HuH-7 (cell line): Measurements from ENCODE around the gene CLCN4.

Source experiments
- DNase-seq: peaks from one replicate; pipeline ENCODE4 v3.0.0; 2011; ENCODE audit warnings: low spot score

Gene CLCN4

GRCh38 chrX:10167573-10167972 lies 10.8 kb downstream of the CLCN4 start:
- no peak for DNase-seq

- no peak for DNase-seq
These were observed 11.5 kb downstream of the CLCN4 start for GRCh38 chrX:10168226-10168625.

DNA sequence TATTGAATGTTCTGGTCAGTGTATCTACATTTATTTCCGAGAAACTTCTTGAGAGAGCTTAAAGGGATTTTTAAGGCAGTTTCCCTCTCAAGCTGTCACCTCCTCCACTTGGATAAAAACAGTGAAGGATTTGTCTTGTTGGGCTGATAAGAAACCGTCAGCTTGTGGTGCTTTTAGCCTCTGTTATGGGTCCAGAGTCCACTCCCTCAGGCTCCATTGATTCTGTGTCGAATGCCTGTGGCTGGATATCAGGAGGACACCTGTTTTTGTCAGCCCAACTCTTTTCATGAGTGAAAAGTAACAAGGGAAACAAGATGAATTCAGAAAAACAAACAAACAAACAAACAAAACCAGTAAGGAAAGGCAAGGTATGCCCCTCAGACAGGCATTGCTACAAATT lies 12.4 kb downstream of the CLCN4 start:
- peak; percentile 55 for DNase-seq

DNA sequence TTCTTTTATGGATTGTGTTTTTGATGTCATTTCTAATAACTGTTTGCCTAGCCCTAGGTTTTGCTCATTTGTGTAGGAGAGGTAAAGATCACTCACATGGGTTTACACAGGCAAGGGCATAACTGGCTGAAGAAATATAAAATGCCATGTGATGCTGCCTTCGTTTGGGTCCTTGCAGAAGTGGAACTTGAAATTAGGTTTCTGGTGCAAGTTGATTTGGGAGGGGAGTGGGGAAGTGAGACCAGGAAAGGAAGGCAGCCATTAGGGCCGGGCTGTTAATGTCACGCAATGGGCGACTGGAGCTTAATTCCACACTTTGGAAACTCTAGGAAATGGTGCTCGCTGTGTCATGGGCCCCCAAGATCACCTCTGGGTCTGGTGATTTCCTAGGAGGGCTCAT lies 14.5 kb downstream of the CLCN4 start:
- DNase-seq, result no peak

GRCh38 chrX:10172877-10173276 lies 16.1 kb downstream of the CLCN4 start:
- DNase-seq, result no peak

DNA sequence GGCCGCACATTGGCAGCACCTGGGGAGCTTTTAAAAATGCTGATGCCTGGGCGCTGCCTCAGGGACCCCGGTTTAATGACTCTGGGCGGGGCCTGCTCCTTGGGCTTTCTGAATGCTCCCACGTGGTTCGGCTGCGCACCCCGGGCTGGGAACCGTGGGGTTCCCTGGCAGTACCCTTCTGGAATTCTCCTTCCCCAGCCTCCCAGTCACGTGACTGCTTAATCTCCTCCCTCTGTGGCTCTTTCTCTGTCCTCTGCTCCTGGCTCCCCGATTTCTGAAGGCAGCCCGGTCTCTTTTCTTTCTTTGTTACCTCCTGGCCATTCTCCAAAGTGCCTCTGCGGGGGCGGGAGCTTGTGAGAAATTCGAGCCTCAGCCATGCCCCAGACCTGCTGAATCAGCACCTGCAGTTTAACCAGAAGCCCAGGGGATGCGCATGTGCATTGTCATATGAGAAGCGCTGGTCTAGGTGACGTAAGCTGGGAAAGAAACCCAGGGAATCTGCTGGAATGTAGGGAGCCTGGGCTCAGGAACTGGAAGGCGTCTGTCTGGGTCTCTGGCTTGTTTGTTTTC lies 16.6 kb downstream of the CLCN4 start:
- DNase-seq, result no peak

DNA sequence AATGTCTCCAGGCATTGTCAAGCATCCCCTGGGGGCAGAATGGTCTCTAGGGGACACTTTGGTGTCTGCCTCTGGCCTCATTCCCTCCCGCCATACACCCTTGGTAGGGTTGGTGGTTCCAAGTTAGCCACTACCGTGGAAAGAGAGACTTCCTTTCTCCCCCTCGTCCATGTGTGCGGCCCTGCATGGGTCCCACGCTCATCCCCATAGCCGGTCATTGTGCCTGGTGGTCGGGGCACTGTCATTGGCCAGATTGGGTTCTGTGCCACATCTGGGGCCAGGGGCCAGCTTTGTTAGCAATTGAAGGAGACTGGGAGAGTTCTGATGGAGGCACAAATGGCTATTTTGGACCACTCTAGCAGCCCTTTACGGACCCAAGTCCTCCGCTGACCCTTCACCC lies 17.3 kb downstream of the CLCN4 start:
- DNase-seq, result no peak

DNA sequence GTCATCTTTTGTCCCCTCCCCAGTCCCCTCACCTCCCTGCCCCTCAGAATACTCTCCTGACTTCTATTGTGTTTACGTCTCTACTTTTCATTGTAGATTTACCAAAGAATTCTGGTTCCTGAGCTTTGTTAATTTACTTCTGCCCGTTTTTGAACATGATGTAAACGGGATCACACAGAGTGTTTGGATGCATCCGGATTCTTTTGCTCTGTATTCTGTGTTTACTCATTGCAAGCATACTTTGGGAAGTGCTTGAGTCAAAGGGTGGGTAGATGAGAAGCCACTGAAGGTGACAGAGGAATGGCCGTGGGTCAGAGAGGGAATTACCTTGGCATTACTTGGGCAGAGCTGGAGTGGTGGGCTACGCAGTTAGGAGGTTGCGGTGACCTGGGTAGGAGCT lies 18.0 kb downstream of the CLCN4 start:
- no peak for DNase-seq

DNA sequence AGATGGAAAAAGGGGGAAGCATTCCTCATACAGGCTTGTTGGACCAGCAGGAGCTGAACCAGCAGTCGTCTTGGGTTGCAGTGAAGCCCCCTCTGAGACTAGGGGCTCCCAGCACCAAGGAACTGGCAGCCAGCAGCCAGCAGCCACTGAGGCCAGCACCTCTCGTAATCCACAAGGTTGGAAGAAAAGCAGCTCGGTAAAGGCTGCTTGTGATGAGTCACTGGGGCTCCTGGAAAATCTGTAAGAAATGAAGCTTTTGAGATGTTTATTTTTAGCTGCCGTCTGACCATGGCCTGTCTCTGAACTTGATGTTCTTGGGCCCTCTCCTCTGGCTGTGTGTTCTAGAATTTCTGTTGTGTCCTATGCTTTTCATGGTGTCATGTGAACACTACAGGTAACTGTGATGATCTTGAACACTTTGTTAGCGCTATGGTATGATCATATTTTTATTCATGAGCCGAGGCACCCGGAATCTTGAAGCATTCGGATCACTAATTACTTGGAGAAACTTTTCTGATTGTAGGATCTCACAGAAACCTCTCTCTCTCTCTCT lies 18.6 kb downstream of the CLCN4 start:
- no peak for DNase-seq

- no peak for DNase-seq
These were observed 19.6 kb downstream of the CLCN4 start for GRCh38 chrX:10176121-10177003.

GRCh38 chrX:10177004-10177396 lies 20.2 kb downstream of the CLCN4 start:
- no peak for DNase-seq

DNA sequence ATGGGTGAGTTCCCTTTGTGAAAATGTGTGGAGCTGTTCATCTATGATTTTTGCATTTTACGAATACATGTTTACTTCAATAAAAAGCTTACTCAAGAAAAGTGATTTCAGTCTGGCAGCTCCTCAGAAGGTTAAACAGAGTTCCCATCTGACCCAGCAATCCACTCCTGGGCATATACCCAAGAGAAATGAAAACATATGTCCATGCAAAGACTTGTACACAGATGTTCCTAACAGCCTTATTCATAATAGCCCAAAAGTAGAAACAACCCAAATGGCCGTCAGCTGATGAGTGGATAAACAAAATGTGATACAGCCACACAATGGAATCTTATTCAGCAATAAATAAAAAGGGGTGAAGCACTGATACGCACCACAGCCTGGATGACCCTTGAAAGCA lies 20.8 kb downstream of the CLCN4 start:
- no peak for DNase-seq

DNA sequence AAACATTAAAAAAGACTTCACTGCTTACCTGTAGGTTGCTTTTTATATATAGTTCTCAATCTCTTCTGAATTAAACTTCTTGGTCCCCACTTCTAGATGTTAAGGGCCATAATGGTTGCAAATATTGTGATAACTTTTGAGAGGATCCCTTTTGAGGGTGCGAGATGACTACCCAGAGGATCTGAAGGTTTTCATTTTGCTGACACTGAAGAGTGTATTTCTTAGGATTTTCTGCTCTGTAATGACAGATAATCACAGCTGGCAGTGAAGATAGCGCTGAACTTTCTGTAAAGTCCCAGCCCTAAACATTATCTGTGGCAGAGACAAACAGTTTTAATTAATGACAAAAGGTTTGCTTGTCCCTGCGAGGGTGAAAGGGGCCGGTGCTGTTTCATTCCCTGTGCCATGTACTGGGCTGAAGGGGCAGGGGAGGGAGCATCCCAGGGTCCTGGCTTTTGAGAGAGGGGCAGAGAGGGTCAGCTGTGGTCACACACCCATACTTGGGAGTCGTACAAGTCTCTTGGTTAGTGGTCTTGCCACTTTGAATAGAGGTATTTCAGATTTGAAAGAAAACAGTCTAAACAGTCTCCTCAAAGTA lies 22.2 kb downstream of the CLCN4 start:
- DNase-seq, result no peak

DNA sequence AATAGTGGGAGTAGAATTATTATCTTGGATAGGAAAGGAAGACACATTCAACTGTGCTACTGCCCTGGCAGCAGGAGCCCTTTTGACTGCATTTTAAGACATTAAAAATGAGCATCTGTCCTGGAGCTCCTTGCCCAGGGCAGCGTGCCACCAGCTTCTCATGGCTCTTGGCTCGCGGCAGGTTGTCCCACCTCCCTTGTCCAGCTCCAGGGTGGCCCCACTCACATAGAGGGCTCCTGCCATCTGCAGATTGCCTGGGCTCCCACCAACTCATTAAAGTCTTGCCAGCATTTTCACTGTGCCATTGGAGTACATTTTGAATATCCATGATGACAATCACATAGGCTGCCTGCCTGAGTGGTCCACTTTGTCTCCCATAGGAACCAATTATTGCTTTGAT lies 27.0 kb downstream of the CLCN4 start:
- no peak for DNase-seq

- no peak for DNase-seq
These were observed 27.6 kb downstream of the CLCN4 start for GRCh38 chrX:10184411-10184810.

GRCh38 chrX:10186355-10186754 lies 29.6 kb downstream of the CLCN4 start:
- DNase-seq, result no peak

- DNase-seq, result no peak
These were observed 30.6 kb downstream of the CLCN4 start for GRCh38 chrX:10187421-10187820.

DNA sequence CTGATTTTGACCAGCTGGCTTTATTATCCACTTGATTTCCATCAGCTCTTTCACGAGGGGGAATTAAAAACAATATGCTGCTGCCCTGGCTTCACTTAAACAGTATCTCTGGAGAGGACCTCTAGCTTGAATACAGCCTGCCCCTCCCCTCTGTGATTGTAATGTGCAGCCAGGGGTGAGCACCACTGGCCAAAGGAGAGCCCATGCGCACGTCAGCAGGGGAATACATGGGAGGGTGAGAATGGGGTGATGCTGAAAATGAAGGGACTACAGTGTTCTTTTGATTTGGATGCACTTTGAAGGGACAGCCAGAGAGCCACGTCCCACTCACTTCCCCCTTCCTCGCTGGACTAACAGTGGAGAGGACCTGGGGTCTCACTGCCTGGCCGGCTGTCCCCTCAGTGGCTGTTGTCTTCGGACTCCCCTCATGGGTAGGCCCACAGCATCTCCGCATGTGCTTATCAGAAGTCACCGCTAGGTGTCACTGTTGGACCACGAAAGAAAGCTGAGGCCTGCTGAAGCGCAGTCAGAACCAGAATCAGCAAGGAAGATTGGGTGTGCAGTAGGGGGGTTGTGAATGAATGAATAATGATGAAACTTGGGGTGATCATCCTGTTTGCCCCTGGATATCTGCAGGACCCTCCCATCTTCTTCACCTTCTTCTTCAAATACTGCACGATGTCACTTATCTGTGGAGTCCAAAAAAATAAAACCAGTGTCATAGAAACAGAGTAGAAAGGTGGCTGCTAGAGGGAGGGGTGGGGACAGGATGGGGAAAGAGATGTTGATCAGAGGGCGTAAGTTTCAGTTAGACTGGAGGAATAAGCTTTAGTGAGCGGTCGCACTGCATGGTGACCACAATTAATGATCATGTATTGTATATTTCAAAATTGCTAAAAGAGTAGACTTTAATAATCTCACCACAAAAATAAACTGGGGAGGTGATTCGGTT lies 32.8 kb downstream of the CLCN4 start:
- DNase-seq, result peak; percentile 34

DNA sequence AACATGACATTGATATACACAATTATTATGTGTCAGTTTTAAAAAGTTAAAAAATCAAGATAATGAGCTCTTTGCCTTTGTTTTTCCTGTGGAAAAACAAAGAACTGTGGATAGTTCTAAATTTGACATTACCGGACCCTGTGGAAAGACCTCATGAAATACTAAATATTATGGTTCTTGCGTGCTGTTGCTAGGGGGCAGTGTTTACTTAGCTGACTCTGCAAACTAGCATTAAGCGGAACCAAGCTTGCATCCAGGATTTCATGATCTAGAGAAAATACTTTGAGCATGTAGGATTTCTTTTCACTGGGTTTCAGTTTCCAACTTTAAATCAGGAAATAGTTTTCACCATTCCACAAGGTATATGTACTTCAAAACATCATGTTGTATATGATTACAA lies 33.6 kb downstream of the CLCN4 start:
- DNase-seq, result peak; percentile 17

GRCh38 chrX:10193587-10193986 lies 36.8 kb downstream of the CLCN4 start:
- no peak for DNase-seq

DNA sequence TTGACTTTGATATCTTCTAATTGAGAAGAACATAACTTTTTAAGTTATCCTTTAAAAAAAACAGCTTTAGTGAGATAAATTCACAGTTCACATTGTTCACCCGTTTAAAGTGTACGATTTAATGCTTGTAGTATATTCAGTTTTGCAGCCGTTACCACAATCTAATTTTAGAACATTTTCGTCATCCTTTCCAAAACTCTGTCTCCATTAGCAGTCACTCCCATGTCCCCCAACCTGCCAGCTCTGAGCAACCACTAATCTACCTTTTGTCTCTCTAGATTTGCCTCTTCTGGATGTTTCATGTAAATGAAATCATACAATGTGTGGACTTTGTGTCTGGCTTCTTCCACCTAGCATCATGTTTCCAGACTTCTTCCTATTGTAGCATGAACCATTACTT lies 38.6 kb downstream of the CLCN4 start:
- no peak for DNase-seq

- no peak for DNase-seq
These were observed 39.2 kb downstream of the CLCN4 start for GRCh38 chrX:10195947-10196346.
